ENCODE data around the gene RIN3.
"Not testable (repeated sequence)": the region's sequence is repeated elsewhere in the genome, so short reads cannot be mapped to it uniquely, and the experiment has no call there.

Gene RIN3

GRCh38 chr14:92531106-92531873 lies 17.7 kb downstream of the RIN3 start:
- peak; percentile 41 for DNase-seq (ENCODE audit: low spot score)

DNA sequence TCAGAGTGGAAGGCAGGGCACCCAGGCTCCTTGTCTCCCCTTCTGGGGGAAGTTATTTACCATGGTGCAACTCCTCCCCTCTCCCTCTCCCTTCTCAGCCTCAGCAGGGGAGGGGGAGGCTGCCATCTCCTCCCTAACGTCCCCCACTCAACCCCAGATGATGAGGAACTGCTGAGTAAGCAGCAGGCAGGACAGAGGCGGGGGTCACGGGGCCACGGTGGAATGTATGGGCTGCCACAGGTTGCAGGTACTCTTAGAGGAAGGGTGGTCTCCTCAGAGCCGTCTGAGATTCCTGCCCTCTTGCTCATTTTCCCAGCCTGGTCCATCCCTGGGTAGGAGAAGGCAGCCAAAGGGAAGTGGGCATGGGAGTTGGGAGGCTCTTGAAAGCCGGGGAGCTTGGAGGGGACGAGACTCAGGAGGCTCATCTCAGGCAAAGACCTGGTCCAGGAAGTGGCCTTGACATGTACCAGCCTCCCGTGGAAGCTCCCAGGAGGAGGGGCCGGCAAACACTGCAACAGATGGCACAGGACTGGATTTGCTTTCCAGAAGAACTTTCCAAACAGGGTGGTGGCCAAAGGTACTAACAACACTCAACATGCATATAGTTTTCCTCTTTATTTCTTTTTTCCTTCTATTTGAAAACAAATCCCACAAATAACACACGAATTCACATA lies 19.0 kb downstream of the RIN3 start:
- no peak for DNase-seq (ENCODE audit: low spot score)

- peak; percentile 41 for DNase-seq (ENCODE audit: low spot score)
Observed at GRCh38 chr14:92534932-92535643, 21.5 kb downstream of the RIN3 start.

- not testable (repeated sequence) for DNase-seq (ENCODE audit: low spot score)
Observed at GRCh38 chr14:92536231-92536630, 22.6 kb downstream of the RIN3 start.

DNA sequence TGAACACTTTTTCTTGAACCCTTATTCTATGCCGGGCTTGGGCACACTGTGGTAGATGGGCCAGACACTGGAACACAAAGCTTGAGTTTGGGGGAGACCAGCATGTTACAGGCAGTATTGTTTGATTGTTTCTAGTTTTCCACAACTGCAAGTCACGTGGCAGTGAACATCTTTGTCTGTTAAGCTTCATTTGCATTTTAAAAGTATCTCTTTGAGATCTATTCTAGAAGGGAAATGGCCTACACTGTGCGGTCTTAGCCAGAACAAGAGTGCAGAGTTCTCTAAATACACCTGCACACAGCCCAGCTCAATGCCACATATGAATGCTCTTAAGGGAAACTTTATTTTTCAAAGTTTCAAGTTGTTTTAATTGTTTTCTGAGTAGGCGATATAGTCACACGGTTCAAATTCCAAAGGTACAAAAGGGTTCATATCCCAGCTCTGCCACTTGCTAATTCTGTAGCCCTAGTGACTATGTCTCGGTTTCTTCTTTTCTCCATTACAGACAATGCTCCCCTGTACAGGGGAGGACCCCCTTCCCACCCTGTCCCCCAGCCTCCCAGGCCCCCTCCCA lies 24.9 kb downstream of the RIN3 start:
- DNase-seq (ENCODE audit: low spot score), result no peak

- no peak for DNase-seq (ENCODE audit: low spot score)
Observed at GRCh38 chr14:92539419-92539818, 25.8 kb downstream of the RIN3 start.

- no peak for DNase-seq (ENCODE audit: low spot score)
Observed at GRCh38 chr14:92539875-92540274, 26.3 kb downstream of the RIN3 start.

DNA sequence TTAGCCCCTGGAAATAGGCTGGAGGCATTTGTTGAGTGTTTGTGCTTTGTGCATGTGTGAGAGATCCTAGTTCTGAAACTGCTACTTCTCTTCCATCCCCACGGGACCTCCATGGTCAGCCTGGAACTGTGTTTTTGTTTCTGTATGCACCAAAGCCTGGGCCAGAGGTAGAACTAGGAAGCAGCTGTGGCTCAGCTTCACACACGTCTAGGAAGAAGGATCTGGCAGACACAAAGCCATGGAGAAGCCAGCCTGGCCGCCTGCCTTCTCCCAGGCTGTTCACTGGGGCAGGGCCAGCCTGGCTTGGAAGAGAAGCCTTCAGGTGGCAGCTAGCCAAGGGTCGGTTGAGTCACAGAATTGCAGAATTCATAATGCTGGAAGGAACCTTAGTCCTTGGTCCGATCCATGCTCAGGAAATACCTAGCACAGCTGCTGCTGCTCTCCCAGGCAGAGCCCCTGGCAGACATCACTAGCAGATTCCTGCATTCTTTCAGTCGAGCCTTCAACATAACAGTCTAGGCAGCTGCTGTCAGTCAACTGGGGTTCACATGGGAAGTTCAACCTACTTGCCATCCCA lies 27.0 kb downstream of the RIN3 start:
- DNase-seq (ENCODE audit: low spot score), result no peak

GRCh38 chr14:92542766-92543554 lies 29.4 kb downstream of the RIN3 start:
- no peak for DNase-seq (ENCODE audit: low spot score)

- DNase-seq (ENCODE audit: low spot score), result no peak
Observed at GRCh38 chr14:92544051-92544720, 30.6 kb downstream of the RIN3 start.

DNA sequence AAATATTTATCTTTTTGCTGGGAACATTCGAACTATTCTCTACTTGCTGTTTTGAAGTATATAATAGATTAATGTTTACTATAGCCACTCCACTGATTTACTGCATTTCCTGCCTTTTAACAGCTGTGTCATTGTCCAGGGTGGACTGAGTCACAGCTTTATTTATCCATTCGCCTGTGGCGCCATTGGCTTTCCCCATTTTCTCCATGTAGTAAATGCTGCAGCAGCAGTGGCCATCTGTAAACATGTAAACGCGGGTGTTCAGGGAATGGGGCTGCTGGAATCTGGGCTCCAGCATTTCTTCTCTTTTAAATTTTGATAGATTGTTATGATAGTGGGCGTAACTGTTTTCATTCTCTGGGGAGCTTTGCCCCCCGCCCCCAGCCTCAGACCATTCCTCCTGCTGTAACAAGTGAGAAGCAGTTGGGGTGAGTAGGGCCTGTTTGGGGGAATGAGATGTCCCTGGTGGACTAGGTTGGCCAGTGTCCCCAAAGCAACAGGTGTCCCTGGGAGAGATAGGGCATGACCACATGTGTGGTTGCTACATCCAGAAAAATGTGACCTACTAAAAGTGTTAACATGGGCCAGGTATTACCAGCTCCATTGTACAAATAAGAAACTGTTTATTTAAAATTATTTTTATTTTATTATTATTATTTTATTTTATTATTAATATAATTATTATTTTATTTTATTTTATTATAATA lies 32.9 kb downstream of the RIN3 start:
- no peak for DNase-seq (ENCODE audit: low spot score)

DNA sequence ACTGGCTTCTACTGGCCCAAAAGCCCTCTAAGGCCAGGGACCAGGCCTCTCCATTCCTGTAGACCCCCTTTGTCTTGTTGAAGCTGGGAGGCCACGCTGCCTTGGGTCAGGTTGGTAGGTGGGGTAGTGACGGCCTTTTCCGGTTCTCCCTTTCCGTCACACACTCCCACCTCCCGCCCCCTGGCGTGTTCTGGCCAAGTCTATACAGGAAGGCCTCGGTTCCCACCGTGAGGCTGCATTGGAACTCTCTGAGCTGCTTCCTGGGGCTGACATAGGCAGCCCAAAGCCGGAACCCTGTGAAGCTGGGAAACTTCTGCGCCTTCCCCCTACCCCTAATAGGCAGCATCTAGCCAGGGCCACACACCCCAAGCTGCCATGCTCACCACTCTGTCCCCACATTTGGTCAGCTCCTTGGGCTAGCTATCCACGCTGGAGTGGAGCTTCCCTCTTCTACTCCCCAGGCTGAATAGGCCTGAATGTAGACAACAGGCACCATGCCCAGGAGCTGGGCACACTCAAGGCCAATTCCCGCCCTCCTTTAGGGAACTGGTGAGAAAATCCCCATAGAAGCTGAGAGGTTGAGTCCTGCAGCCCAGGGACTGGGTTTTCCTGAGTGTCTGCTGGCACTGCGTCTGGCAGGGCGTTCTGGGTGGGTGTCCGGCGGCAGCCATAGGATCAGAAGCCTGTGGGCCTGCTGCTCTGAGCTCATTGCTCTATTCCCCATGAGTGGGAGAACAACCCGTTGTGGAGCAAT lies 35.7 kb downstream of the RIN3 start:
- DNase-seq (ENCODE audit: low spot score), result no peak

GRCh38 chr14:92549859-92550230 lies 36.3 kb downstream of the RIN3 start:
- DNase-seq (ENCODE audit: low spot score), result no peak

GRCh38 chr14:92551044-92551841 lies 37.7 kb downstream of the RIN3 start:
- DNase-seq (ENCODE audit: low spot score), result no peak

- no peak for DNase-seq (ENCODE audit: low spot score)
Observed at GRCh38 chr14:92552066-92552465, 38.5 kb downstream of the RIN3 start.

- no peak for DNase-seq (ENCODE audit: low spot score)
Observed at GRCh38 chr14:92553438-92553837, 39.9 kb downstream of the RIN3 start.

DNA sequence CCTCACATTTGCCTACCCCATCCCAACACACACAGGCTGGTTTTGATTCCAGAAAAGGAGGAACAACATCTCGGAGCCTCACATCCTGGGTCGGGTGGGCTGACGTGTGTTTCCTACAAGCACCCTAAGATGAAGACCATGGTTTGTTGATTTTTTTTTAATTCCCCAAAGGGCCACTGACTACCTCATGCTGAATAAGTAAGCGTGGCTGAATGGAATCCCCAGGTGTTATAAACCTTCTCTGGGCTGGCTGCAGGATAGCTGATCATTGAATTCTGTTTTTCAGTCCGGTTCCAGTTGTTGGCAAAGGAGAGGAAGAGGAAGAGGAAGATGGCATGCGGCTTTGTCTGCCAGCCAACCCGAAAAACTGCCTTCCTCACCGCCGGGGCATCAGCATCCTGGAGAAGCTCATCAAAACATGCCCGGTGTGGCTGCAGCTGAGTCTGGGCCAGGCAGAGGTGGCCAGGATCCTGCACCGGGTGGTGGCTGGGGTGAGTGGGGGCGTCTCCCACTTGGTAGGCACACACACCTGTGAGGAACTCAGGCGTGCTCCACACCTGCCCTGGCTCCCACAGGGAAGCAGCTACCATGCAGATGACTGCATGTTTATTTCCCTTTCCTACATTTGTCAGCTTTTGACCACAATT lies 42.0 kb downstream of the RIN3 start:
- no peak for DNase-seq (ENCODE audit: low spot score)

- DNase-seq (ENCODE audit: low spot score), result no peak
Observed at GRCh38 chr14:92556255-92556741, 42.7 kb downstream of the RIN3 start.

All from CD4-positive, alpha-beta T cell treated with Interleukin-6 at 100 ng/mL for 8 hours (primary cell).